ENCODE measurements around the gene TACC2. TPM values are rescaled to one million over a fixed set of nuclear protein-coding genes. Genes with fewer than 3 reads are reported as not detected.

The TACC2 gene
- total RNA-seq, 2 experiments from 2014 or later: not detected

DNA sequence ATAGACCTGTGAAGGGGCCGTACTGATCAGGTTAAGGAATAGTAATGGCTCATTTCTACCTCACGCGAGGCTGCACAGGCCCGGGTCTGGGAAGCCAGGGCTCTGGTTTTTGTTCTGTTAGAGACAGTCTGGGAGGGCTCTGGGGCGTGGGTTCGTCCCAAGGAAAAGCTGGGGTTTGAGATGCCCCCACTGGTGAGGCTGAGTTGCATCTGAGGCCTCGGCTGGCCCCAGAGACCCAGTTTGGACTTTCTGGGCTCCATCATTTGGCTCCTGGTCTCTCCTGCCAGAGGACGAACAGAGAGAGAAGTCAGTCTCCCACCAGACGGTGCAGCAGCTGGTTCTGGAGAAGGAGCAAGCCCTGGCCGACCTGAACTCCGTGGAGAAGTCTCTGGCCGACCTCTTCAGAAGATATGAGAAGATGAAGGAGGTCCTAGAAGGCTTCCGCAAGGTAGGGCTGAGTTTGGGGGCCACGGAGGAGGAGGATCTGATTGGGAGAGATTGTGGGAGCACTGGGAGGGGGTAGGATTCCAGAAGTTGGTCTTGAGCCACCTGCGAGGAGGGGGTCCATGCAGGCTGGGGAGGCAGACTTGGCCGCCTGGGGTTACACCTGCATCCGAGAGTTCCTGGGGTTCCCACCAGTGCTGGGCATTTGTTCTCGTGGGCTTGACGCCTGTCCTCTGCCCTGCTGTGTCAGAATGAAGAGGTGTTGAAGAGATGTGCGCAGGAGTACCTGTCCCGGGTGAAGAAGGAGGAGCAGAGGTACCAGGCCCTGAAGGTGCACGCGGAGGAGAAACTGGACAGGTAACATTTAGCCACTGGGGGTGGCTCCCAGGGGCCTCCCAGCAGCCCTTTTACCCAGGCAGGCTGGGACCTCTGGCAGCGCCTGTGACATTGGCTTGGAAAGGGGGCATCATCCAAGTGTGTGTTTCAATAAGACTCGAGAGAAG, 259.7 kb downstream of the TACC2 start:
- no peaks in the 10 kb centered on the region for H3K27me3 Mint-ChIP-seq
- Histone ChIP-seq H3K27me3 (ENCODE audit: control insufficient read depth in 1 of 2, insufficient read depth in 2 of 2, low read length in 2 of 2) (no peaks in the 10 kb centered on the region), H3K9me3 (ENCODE audit: control insufficient read depth in 1 of 2, insufficient read depth in 1 of 2, low read length in 2 of 2) (no peaks in the 10 kb centered on the region), H3K36me3 (ENCODE audit: insufficient read depth, low read length) (no peaks in the 10 kb centered on the region), H3K27ac (ENCODE audit: low read depth in 1 of 2, low read length in 2 of 2) (no peak overlapping the region), H3K4me1 (ENCODE audit: insufficient read depth, low read length) (no peaks in the 10 kb centered on the region), H3K4me3 (ENCODE audit: low read length) (no peak overlapping the region)
- no peaks in the 10 kb centered on the region for H3K4me1 Mint-ChIP-seq (ENCODE audit: low read depth)
- H3K9me3 Mint-ChIP-seq: no peaks in the 10 kb centered on the region
- no peaks in the 10 kb centered on the region for H3K36me3 Mint-ChIP-seq (ENCODE audit: low read depth)
- TF ChIP-seq, protein P1, sequence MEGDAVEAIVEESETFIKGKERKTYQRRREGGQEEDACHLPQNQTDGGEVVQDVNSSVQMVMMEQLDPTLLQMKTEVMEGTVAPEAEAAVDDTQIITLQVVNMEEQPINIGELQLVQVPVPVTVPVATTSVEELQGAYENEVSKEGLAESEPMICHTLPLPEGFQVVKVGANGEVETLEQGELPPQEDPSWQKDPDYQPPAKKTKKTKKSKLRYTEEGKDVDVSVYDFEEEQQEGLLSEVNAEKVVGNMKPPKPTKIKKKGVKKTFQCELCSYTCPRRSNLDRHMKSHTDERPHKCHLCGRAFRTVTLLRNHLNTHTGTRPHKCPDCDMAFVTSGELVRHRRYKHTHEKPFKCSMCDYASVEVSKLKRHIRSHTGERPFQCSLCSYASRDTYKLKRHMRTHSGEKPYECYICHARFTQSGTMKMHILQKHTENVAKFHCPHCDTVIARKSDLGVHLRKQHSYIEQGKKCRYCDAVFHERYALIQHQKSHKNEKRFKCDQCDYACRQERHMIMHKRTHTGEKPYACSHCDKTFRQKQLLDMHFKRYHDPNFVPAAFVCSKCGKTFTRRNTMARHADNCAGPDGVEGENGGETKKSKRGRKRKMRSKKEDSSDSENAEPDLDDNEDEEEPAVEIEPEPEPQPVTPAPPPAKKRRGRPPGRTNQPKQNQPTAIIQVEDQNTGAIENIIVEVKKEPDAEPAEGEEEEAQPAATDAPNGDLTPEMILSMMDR (IDR thresholded peaks at IDR 0.05): no peak
- POLR2A ChIA-PET: no interaction called here
- ATAC-seq (ENCODE audit: poor library complexity) (no peak), DNase-seq (no peak)
- no peak overlapping the region for H3K4me3 Mint-ChIP-seq
- intact Hi-C loops (cut with DNase I, micrococcal nuclease): no loop called here
- no peak overlapping the region for H3K27ac Mint-ChIP-seq
- CTCF ChIA-PET: no interaction called here

DNA sequence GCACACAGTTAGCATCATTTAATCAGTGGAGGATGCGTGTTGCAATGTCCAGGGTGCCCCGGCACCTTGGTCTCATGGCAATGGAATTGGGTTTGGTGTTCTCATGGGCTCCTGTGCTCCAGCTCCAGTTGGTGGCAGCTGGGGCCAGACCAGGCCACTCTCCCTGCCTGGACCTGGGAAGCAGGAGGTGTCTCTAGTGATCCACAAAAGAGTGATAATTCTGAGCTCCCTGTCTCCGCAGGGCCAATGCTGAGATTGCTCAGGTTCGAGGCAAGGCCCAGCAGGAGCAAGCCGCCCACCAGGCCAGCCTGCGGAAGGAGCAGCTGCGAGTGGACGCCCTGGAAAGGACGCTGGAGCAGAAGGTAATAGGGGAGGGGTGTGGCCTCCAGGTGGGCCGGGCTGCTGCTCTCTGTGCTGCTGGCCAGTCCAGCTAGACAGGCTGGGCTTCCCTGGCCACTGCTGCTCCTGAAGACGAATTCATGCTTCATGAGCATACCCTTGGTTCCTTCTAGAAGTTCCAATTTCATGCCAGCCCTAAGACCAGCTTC, 260.4 kb downstream of the TACC2 start:
- CTCF ChIA-PET: no interaction called here
- POLR2A ChIA-PET: no interaction called here
- H3K9me3 ChIP-seq (ENCODE audit: control insufficient read depth in 1 of 2, insufficient read depth in 1 of 2, low read length in 2 of 2): no peaks in the 10 kb centered on the region
- H3K36me3 Mint-ChIP-seq (ENCODE audit: low read depth): no peaks in the 10 kb centered on the region
- no peak overlapping the region for H3K4me3 Mint-ChIP-seq
- no peaks in the 10 kb centered on the region for H3K4me1 ChIP-seq (ENCODE audit: insufficient read depth, low read length)
- DNase-seq (no peak), ATAC-seq (ENCODE audit: poor library complexity) (no peak)
- H3K27me3 Mint-ChIP-seq: no peaks in the 10 kb centered on the region
- no peaks in the 10 kb centered on the region for H3K27me3 ChIP-seq (ENCODE audit: control insufficient read depth in 1 of 2, insufficient read depth in 2 of 2, low read length in 2 of 2)
- no peaks in the 10 kb centered on the region for H3K9me3 Mint-ChIP-seq
- TF ChIP-seq, protein P1 (IDR thresholded peaks at IDR 0.05): no peak
- intact Hi-C loops (cut with DNase I, micrococcal nuclease): no loop called here
- H3K27ac ChIP-seq (ENCODE audit: low read depth in 1 of 2, low read length in 2 of 2): no peak overlapping the region
- no peak overlapping the region for H3K27ac Mint-ChIP-seq
- no peaks in the 10 kb centered on the region for H3K36me3 ChIP-seq (ENCODE audit: insufficient read depth, low read length)
- H3K4me1 Mint-ChIP-seq (ENCODE audit: low read depth): no peaks in the 10 kb centered on the region
- H3K4me3 ChIP-seq (ENCODE audit: low read length): no peak overlapping the region

DNA sequence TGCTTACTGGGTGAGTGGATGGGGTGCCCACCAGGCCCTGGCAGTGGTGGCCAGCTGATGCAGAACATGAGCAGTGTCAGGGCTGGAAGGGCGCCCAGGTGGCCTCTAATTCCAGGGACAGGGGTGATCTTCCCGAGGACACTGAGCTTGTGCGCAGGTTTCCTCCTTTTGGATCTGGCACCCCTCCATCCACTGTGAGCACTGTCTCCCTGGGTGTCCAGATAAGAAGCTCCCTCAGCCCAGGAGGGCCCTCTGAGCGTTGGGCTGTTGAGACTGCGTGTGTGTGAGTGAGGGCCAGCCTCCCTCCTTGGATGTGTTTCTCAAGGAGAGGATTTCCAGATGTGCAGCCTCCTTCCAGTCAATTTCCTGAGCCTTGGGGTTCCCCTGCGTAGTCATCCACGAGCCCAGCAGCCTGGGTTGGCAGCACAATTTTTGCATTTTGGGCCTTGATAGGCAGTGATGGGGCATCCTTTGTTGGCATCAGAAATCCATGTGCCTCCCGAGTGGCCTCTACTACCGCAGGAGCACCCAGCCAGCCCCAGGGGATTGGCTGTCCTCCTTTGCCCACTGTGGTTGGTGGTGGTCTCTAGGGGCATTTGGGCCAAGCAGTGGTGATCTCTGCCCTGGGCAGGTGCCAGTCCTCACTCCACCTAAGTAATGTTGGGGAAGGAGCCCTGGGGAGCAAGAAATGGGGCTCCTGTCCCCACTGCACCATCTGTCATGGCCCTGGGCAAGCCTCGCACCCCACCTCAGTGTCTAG, 261.2 kb downstream of the TACC2 start:
- ATAC-seq (ENCODE audit: poor library complexity): no peak
- Mint-ChIP-seq H3K36me3 (ENCODE audit: low read depth) (no peaks in the 10 kb centered on the region), H3K27ac (no peak overlapping the region)

More for the DNA sequence above, 261.2 kb downstream of the TACC2 start:
- Histone ChIP-seq H3K27ac (ENCODE audit: low read depth in 1 of 2, low read length in 2 of 2) (no peak overlapping the region), H3K4me3 (ENCODE audit: low read length) (no peak overlapping the region), H3K27me3 (ENCODE audit: control insufficient read depth in 1 of 2, insufficient read depth in 2 of 2, low read length in 2 of 2) (no peaks in the 10 kb centered on the region), H3K9me3 (ENCODE audit: control insufficient read depth in 1 of 2, insufficient read depth in 1 of 2, low read length in 2 of 2) (no peaks in the 10 kb centered on the region), H3K4me1 (ENCODE audit: insufficient read depth, low read length) (no peaks in the 10 kb centered on the region), H3K36me3 (ENCODE audit: insufficient read depth, low read length) (no peaks in the 10 kb centered on the region)
- TF ChIP-seq, protein P1 (IDR thresholded peaks at IDR 0.05): no peak
- ChIA-PET POLR2A (no interaction called here), CTCF (no interaction called here)
- no peak overlapping the region for H3K4me3 Mint-ChIP-seq
- H3K4me1 Mint-ChIP-seq (ENCODE audit: low read depth): no peaks in the 10 kb centered on the region
- intact Hi-C loops (cut with DNase I, micrococcal nuclease): no loop called here
- no peaks in the 10 kb centered on the region for H3K9me3 Mint-ChIP-seq
- peaks cover 2% of the 10 kb centered on the region for H3K27me3 Mint-ChIP-seq
- DNase-seq: no peak
